ENCODE results near the gene REP15.
A peak's percentile ranks its signal among the peaks of the same experiment; 100 is the strongest.
"Not testable (repeated sequence)": the region's sequence is repeated elsewhere in the genome, so short reads cannot be mapped to it uniquely, and the experiment has no call there.

Gene REP15, protein sequence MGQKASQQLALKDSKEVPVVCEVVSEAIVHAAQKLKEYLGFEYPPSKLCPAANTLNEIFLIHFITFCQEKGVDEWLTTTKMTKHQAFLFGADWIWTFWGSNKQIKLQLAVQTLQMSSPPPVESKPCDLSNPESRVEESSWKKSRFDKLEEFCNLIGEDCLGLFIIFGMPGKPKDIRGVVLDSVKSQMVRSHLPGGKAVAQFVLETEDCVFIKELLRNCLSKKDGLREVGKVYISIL

DNA sequence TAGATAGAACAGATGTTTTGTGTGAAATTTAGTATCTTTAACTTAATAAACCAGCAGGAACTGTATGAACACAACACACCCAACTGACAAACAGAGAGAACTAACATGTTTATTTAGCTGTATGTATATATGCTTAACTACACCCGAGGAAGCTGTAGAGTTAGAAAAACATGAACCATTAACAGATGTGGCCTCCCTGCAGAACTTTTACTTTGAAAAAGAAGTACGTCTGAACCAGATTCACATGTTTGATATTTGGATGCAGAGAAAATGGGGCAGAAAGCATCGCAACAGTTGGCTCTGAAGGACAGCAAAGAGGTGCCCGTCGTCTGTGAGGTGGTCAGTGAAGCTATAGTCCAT lies at the start of gene REP15:
TSS of gene REP15 (plus strand) at position 155 of the 360 bp plus-strand sequence. CDS start at position 271, 116 bp downstream.
- no peak for DNase-seq

DNA sequence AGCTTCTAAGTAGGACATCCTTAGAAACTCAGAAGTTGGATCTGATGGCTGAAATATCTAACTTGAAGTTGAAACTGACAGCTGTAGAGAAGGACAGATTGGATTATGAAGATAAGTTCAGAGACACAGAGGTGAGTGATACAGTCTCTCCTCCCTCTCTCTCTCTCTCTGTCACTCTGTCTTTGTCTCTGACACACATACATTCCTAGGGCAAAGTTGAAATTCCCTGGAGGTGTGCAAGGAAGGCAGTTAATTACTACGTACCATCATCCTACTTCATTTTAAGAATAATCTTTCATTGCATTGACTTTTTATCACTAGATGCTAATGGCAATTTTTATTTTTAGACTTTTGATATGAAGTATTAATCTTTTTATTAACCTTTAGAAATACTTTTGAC lies 46.2 kb upstream of the REP15 start:
- no peak for DNase-seq

DNA sequence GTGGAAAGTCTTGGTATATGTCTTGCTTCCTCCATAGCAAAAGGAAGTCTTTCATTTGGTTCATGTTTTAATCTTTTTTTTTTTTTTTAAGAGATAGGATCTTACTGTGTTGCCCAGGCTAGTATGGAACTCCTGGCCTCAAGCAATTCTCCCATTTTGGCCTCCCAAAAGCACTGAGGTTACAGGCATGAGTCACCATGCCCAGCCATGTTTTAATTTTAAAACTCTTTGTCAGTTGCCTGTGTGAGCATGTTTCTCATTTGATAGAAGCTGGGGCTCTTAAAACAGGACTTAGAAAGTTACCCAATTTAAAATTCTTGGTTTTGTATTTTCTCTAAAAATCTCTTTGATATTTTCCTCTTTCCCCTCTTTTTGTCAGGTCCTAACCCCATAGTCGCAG lies 45.0 kb upstream of the REP15 start:
- DNase-seq, result no peak

DNA sequence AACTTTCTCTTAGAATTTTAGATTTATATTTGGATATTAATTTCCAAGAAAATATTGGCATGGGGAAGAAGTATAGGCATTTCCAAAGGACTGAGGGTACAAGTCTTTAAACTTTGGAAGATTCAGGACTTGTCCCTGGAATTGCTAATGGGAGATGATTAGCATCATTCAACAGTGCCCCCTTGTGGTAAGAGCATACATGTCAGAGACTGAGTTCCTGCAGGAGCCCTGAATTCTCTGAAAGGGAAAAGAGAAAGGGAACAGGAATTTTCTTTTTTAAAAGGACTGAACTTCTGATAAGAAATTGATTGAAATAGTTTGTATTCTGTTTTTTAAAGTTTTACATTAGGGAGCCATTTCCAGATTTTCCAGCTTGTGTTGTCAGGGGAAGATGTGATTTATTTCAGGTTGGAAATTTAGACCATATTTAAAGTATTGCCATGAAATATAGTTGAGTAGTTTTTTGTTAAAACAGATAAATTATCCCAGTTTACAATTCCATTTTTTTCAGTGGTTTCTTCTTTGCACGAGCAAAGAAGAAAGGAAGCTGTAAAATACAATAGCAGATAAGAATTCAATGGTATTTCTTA lies 44.0 kb upstream of the REP15 start:
- peak; percentile 3 for DNase-seq

DNA sequence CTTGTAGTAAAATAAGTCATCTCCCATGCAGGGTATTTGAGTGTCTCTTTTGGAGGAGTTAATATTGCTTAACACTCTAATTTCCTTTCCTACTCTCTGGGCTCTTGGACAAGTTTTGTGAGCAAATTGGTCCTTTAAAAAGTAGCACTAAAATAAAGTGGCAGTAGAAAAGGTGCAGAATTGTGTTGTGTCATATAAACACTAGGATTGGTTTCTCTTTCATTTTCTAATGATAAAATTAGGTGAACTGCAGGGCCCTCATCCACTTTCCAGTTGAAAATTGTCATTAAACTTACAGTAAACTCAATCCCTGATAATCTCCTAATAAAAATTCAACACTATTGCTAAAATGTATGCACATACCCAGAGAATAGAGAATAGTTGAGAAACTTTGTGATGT lies 42.6 kb upstream of the REP15 start:
- DNase-seq, result no peak

DNA sequence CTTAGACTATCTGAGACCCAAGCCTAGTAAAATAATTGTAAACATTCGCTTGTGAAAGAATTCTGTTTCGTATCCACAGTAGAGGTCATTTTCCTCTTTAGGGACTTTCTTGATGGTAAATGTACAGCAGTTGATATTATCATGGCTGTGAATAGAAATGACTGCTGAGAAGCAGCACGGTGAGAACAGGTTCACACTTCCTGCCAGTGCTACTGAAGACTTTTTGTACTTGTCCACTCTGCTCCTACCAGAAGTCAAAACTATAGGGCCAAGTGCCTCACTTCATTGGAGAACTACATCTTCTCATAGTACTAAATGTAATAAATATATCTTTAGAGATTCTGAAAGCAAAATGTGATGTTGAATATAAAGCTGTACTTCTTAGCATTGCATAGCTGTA lies 40.8 kb upstream of the REP15 start:
- not testable (repeated sequence) for DNase-seq

DNA sequence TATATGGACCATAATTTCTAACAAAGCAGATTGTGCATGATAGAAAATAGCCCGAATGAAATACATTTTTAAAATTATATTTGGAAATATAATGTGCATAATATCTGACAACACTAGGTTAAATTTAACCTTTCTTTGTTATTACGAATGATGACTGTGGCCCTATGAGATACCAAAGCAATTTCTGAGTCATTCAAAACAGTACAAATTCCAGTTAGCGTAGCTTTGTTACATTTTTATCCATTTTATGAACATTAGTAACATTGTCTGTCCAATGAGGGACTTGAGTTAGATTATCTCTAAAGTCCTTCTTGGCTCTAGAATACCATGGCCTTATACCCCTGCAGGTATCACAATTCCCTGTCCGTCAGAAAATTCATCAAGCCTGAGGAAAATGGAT lies 39.0 kb upstream of the REP15 start:
- DNase-seq, result no peak

DNA sequence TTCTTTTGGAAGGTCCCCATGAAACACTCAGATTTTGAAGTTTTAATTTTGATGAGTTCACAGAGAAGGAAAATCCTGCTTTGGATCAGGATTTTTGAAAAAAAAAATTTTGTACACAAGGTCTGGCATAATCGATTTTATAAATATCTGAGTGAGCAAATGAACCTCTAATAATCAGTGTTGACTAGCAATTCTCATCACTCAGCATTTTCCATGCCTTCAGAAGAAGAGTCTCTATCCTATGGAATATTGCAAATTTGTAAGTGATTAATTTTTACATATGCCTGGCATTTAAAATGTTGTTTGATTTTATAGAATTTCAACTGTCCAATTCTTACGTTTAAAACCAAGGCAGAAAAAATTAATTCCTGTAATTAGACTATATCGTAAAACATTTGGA lies 30.5 kb upstream of the REP15 start:
- DNase-seq, result no peak

DNA sequence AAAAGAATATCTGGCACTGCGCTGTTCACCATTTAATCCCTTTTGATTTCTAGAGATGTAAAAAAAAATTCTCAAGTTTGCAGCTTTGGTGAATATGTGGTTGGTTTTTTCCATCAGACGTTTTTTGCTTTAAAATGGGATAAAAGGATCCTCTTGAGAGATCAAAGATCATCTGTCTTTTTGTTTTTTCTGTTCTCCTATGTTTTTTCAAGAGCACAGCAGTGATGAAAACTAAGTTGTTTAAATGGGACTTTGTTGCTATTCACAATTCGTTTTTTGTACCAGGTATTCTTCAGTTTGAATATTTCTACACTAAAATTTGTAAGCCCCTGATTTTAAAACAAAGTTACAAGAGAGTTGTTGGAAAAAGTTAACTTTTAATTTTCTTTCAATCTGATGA lies 29.7 kb upstream of the REP15 start:
- no peak for DNase-seq

DNA sequence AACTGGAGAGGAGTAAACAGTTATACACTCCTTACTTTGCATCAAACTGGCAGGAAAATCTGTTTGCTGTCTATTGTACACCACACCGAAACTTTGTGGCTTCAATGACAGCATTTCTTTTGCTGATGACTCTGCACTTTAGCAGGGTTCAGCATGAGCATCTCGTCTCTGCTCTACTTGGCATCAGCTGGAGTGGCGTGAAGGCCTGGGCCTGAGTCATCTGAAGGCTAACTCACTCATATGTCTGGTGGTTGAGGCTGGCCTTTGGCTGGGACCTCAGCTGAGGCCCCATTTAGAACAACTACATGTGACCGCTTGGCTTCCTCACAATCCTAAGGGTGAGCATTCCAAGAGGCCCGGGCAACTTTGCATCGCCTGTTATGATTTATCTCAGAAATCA lies 28.7 kb upstream of the REP15 start:
- DNase-seq, result no peak

DNA sequence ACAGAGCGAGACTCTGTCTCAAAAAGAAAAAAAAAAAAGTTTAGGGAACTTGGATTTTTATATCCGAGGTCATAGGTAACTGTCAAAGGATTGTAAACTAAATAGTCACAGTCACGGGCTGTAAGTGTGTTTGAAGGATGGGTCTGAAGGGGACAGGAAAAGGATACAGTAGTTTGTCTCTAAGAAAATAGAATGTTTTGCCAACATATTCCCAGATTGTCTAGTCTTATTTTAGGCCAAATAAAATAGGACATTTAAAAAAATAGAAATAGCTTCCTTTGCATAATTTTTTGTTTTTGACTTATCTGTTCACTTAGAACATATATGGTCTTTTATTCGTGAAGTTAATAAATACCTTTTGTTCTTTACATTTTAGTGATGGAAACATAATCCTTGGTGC lies 24.2 kb upstream of the REP15 start:
- DNase-seq, result no peak

DNA sequence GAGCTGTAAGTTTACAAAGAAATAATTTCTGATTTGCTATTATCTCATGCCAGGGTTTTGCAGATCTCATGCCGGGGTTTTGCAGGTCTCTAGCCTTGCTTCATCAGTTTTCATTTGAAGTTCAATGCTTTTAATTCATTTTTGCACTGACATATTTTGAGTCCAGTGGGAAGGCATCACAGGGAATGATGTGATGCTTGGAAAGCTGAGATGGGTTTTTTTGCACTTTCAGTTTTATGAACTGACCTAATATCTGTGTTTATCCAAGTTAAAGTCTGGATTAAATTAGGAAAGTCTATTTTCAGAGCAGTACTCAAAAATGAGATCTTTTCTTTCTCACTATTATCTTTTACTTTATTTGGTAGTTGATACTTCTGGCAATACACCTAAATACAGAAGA lies 23.6 kb upstream of the REP15 start:
- DNase-seq, result no peak

DNA sequence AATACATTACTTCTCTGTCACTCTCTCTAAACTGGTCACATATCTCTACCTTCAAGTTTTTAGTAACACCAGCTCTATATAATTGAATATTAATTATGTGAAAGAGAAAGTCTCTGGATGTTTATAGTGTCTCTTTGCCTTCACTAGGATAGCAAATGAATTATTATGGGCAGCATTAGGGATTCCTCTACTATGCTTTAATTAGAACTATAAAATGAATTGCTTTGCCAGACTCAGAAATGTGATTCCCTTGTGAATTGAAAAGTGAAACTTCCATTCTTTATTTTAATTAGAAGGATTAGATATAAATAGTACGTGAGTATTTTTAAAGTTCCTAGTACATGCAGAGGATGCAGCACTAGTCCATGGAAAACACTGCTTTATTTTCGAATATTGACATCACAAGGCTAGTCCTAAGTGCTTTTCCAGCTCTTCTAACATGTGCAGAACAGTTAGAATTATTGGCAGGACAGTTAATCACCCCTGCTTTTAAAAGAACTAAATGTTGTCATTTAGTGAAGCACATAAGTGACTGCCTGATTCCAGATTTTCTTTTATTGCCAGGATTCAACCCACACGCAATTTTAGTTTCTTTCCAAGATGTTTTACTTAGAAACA lies 23.0 kb upstream of the REP15 start:
- no peak for DNase-seq

DNA sequence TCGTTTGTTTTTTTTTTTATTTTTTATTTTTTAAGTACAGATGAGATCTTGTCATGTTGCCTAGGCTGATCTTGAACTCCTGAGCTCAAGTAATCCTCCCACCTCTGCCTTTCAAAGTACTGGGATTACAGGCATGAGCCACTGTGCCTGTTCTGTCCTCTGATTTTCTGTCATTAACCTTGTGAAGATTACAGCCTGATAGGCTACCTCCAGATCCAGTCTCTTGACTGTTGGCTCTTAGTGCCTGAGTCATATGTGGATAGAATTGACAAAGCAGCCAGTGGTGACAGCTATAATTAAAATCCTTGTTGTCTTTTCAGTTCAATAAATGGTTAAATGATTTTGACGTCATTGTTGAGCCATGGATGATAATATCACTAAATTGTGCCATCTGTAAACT lies 21.3 kb upstream of the REP15 start:
- no peak for DNase-seq

DNA sequence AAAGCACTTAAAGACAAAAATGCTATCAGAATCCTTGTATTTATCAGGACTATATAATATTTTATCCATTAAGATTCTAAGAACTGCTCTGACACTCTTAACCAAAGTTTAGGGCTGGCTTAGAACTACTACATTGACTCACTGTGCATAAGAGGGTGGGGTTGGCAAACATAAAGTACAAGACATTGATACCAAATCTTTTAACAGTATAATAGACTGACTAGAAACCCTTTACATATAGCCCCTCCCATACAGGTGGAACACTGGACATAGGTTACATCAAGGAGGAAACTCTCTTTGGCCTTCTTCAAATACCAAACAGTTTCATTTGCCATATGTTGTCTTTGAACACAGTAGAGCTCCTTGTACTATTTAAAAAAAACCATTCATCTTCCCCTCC lies 15.6 kb upstream of the REP15 start:
- no peak for DNase-seq

DNA sequence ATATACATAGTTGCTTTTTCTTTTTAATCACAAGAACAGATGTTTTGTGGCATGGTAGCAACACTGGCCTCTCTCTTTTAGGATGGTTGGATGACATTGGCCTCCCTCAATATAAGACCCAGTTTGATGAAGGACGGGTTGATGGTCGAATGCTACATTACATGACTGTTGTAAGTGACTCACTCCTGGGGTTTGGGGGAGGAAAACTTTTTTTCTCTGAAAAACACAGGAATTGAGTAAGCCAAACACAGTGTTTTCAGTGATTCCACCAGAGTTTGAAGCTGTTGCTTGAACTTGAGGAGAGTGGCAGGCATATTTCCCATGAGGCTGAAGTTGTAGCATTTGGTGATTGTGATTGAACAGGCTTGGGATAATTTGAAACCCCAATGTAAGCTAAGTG lies 13.7 kb upstream of the REP15 start:
- no peak for DNase-seq

DNA sequence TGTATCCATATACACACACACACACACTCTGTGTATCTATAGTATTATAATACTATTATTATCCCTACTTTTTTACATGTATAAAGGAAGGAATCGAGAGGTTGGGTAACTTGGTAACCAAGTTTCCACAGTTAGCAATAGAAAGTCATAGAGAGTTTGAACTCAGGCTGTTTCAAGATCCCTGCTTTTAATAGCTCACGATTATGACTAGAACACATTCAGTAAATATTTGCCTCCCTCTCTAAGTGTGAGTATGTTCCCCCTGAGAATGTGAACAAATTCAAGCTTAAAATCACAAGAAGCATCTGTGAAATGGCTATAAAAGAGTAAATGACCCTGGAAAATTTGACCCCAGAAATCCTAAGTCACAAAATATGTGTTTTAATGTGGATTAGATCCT lies 11.0 kb upstream of the REP15 start:
- no peak for DNase-seq

DNA sequence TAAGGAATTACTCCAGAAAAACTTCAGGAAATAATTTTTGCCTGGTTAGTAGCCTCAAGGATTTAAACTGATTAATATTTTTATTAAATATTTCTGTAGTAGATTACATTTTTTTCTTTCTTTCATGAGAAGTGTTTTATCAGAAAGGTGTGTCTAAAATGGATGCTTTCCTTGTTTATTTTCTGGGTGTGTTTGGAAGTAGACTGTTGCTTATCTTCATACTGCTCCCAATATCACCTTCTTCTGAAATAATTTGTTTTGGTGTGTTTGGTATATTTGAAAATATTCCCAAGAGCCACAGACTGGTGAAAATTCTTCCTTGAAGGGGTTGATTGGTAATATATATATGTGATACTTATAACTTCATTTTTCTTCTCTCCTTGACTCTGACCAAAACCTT lies 10.1 kb upstream of the REP15 start:
- no peak for DNase-seq

DNA sequence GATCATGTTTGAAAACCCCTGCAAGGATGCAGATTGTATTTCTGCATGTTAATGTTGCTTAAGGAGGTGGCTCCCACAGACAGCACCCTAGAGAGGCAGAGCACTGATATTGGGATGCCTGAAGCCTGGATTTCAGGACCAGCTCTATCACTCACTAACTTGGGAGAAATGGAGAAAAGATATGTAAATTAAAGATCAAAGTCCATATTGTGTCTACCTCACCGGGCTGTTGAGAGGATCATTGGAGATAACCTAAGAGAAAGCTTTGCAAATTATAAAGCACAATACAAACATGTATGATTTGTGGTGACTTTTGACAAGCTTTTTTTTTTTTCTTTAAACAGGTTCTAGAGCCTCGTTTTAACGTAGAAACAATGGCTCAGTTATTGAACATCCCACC lies 7.6 kb upstream of the REP15 start:
- no peak for DNase-seq

DNA sequence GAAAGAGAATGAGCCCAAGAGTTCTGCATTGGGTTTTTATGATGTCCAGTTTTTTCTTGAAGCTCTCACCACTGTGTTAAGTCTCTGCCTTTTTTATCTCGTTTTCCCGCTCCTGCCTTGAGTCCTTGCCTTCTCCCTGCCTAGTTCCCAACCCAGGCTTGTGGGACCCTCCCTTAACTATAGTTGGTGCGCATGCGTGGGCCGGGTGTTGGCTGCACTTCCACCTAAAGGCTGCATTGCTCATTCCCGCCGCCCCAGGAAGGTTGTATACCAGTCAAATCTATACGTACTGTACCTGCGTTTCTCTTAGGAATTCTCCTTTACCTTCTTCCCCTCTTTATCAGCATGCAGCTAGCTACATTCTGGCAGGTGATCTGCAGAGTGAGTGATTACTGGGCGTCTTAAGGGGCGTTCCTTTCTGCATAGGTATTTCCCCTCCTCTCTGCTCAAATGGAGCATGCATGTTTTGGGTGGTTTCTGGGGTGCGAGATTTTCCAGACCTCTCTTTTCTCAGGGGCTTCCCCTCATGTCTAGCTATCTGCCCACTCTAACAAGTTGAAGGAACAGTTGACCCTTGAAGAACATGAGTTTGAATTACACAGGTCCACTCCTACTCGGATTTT lies 6.6 kb upstream of the REP15 start:
- DNase-seq, result no peak

DNA sequence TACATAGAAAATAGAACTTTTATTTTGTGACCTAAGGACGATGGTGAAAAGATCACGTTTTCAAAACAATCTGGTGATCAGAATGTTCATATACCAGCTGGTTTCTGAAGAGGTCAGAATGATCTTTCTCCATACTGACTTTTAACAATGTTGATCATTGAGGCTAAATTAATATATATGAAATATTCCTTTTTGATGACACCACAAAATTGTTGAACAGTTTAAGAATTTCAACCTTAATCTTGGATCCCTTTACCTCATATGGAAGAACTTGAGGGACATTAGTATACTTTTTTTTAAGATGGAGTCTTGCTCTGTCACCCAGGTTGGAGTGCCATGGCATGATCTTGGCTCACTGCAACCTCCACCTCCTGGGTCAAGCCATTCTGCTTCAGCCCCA lies 2.8 kb upstream of the REP15 start:
- no peak for DNase-seq

DNA sequence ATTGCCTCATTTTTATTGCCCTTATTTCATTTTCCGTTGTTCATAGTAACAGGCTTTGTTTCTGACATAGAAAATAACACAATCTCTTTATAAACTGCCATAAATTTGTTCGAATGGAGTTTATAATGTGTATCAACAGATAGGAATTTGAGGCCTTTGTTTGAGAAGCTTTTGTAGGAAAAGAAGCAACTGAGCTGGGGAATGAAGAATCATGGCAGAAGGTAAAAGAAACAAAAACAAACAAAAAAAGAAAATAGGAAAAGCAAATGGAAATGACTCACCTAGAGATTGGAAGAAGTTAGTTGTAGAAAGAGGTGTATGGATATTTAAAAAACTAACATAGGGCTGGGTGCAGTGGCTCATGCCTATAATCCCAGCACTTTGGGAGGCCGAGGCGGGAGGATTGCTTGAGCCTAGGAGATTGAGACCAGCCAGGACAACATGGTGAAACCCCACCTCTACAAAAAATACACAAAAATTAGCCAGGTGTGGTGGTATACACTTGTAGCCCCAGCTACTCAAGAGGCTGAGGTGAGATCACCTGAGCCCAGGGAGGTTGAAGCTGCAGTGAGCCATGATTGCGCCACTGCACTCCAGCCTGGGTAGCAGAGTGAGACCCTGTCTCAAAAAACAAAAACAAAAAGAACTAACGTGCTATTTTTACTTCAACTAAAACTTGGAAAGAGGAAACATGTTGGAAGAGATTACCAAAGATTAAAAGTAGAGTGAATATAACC lies 523 bp upstream of the REP15 start:
- DNase-seq, result no peak

DNA sequence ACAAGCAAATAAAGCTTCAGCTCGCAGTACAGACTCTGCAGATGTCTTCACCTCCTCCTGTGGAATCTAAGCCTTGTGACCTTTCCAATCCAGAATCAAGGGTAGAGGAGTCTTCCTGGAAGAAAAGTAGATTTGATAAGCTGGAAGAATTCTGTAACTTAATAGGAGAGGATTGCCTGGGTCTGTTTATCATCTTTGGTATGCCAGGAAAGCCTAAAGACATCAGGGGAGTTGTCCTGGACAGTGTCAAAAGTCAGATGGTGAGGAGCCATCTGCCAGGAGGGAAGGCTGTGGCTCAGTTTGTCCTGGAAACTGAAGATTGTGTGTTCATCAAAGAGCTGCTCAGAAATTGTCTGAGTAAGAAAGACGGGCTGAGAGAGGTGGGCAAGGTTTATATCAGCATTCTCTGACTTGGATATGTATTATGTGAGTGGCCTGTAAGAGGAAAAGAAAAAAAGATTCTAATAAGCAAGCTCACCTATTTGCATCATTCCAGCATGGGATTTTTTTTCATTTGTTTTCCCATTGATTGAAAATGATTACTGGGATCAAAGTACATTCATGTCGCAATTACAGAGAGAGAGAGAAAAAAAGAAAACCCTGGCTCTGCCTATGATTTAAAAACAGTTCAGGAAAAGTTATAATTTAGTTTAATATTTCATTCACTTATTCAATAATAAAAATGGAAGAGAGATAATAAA lies 767 bp downstream of the REP15 start:
- no peak for DNase-seq

Measured in activated CD4-positive, alpha-beta T cell treated with anti-CD3 and anti-CD28 coated beads, Interleukin-2, amount 50 U/mL, for 1 hour (primary cell).